HCT116 (cell line): Measurements from ENCODE around the gene BMF. TPM values are rescaled to one million over a fixed set of nuclear protein-coding genes. Genes with fewer than 3 reads are reported as not detected.

Experiments used
- ATAC-seq: fragments of 200-7000 bp; cut with Tn5 transposase; 2 replicates; pipeline ENCODE4 v1.9.1; 2020; ENCODE audit warnings: mild to moderate bottlenecking, moderate library complexity
- BruUV-seq: library from RNA; stranded (reverse); fragments of 400-500 nt; replicated peaks from 2 replicates; lab custom pipeline; 2021; lab: Mats Ljungman, UMichigan
- CTCF ChIA-PET: fragments of 300-600 bp; sonication (Branson Sonifier 250); formaldehyde crosslinking; loops from one replicate; lab custom pipeline; 2021; ENCODE audit warnings: antibody characterized with exemption; lab: Charles Lee
- POLR2A ChIA-PET: fragments of 300-600, 350-600 bp; sonication (Branson Sonifier 250); formaldehyde crosslinking; loops from one replicate; lab custom pipeline; 2021; ENCODE audit warnings: antibody characterized with exemption; lab: Charles Lee
- RAD21 ChIA-PET, 2 experiments: fragments of 300-600 bp; sonication (Branson Sonifier 250); formaldehyde crosslinking; loops; one replicate each; lab custom pipeline; 2023; ENCODE audit warnings: low total read pairs in 2 of 2; ENCODE audit not compliant: uncharacterized antibody in 2 of 2, unreplicated experiment in 2 of 2, low non-redundant PET in 1 of 2; lab: Charles Lee
- DNase-seq: peaks from one replicate; pipeline ENCODE4 v3.0.0-alpha.2; 2010; ENCODE audit warnings: low read depth, low spot score
- H2AFZ ChIP-seq: fragments of 200-600 bp; shearing (Covaris generic), sonication (generic); 2 replicates; pipeline ENCODE4 v1.6.1; 2017; ENCODE audit warnings: low read depth, mixed run types, mixed read lengths, antibody characterized with exemption, low read length; ENCODE audit not compliant: poor library complexity, severe bottlenecking
- H3K27ac ChIP-seq: 2 replicates; pipeline ENCODE4 v1.5.1; 2012; ENCODE audit warnings: low read depth, low read length
- H3K27me3 ChIP-seq: fragments of 200-600 bp; sonication (generic); 2 replicates; pipeline ENCODE4 v1.6.1; 2016; ENCODE audit warnings: mixed run types, low read length, mixed read lengths; ENCODE audit not compliant: insufficient read depth
- H3K36me3 ChIP-seq, 2 experiments: fragments of 200-500 bp in 1 of 2; fragments of 200-600 bp in 1 of 2; sonication (Bioruptor generic) in 1 of 2; sonication (generic) in 1 of 2; 2 replicates each; pipeline versions ENCODE4 v1.5.1 to v1.6.1; 2014 to 2016; ENCODE audit warnings: low read length in 2 of 2, inconsistent platforms in 1 of 2, mixed read lengths in 1 of 2, mixed run types in 1 of 2; ENCODE audit not compliant: insufficient read depth in 2 of 2, control insufficient read depth in 1 of 2
- H3K4me1 ChIP-seq, 2 experiments: fragments of 200-600 bp in 1 of 2; sonication (generic) in 1 of 2; 2 replicates each; pipeline versions ENCODE4 v1.5.1 to v1.6.1; 2012 to 2017; ENCODE audit warnings: low read length in 2 of 2, inconsistent platforms in 1 of 2, mild to moderate bottlenecking in 1 of 2, mixed read lengths in 1 of 2, mixed run types in 1 of 2, moderate library complexity in 1 of 2; ENCODE audit not compliant: insufficient read depth in 2 of 2, control insufficient read depth in 1 of 2
- H3K4me2 ChIP-seq: fragments of 200-600 bp; sonication (generic); 2 replicates; pipeline ENCODE4 v1.6.1; 2017; ENCODE audit warnings: mixed run types, low read length, mixed read lengths
- H3K4me3 ChIP-seq, 2 experiments: fragments of 200-600 bp in 1 of 2; sonication (generic) in 1 of 2; replicated peaks in 1 of 2; 2 replicates each; pipeline ENCODE4 v1.5.1; 2011 to 2016; ENCODE audit warnings: low read length in 2 of 2, control low read depth in 1 of 2, low read depth in 1 of 2, mild to moderate bottlenecking in 1 of 2, mixed read lengths in 1 of 2, mixed run types in 1 of 2
- H3K79me2 ChIP-seq: fragments of 200-600 bp; sonication (generic); 2 replicates; pipeline ENCODE4 v1.6.1; 2017; ENCODE audit warnings: mild to moderate bottlenecking, mixed run types, low read length, moderate library complexity, mixed read lengths; ENCODE audit not compliant: insufficient read depth
- H3K9ac ChIP-seq: fragments of 200-600 bp; sonication (generic); 2 replicates; pipeline ENCODE4 v1.6.1; 2016; ENCODE audit warnings: low read length, mixed read lengths
- H3K9me2 ChIP-seq: fragments of 200-600 bp; sonication (generic), shearing (Covaris generic); 2 replicates; pipeline ENCODE4 v1.6.1; 2017; ENCODE audit warnings: mixed run types, mild to moderate bottlenecking, moderate library complexity; ENCODE audit not compliant: insufficient read depth
- H3K9me3 ChIP-seq, 2 experiments: fragments of 200-500 bp in 1 of 2; fragments of 200-600 bp in 1 of 2; sonication (Bioruptor generic) in 1 of 2; sonication (generic) in 1 of 2; 2 replicates each; pipeline ENCODE4 v1.6.1; 2014 to 2017; ENCODE audit warnings: low read length in 2 of 2, mixed read lengths in 2 of 2, inconsistent platforms in 1 of 2, low read depth in 1 of 2, mild to moderate bottlenecking in 1 of 2, mixed run types in 1 of 2, moderate library complexity in 1 of 2; ENCODE audit not compliant: control insufficient read depth in 1 of 2, insufficient read depth in 1 of 2
- H4K20me1 ChIP-seq: fragments of 200-600 bp; sonication (generic), shearing (Covaris generic); 2 replicates; pipeline ENCODE4 v1.6.1; 2017; ENCODE audit warnings: mixed run types, mild to moderate bottlenecking, moderate library complexity; ENCODE audit not compliant: insufficient read depth
- EZH2 ChIP-seq: fragments of 200-600 bp; sonication (generic); IDR thresholded peaks from 2 replicates; pipeline ENCODE4 v1.6.1; 2017; ENCODE audit warnings: antibody characterized with exemption, mixed run types
- FOSL1 ChIP-seq: IDR thresholded peaks from 2 replicates; pipeline ENCODE4 v1.6.1; 2012; ENCODE audit warnings: low read depth
- POLR2A ChIP-seq: IDR thresholded peaks from 2 replicates; pipeline ENCODE4 v1.7.0; 2011; ENCODE audit warnings: borderline replicate concordance; ENCODE audit not compliant: insufficient read depth, insufficient read length; ENCODE audit errors: extremely low read depth
- SRF ChIP-seq: IDR thresholded peaks from 2 replicates; pipeline ENCODE4 v1.6.1; 2012; ENCODE audit warnings: low read depth
- ZFX ChIP-seq: fragments of 450-650 bp; IDR thresholded peaks from 2 replicates; pipeline ENCODE4 v1.6.1; 2017
- ZNF274 ChIP-seq: fragments of 200-500 bp; sonication (Bioruptor generic); IDR thresholded peaks from 2 replicates; pipeline ENCODE4 v1.6.1; 2014; ENCODE audit warnings: mild to moderate bottlenecking, low read depth, low read length, inconsistent platforms
- intact Hi-C: fragments of 100-400 bp; cut with micrococcal nuclease; formaldehyde crosslinking; loops from 2 replicates; pipeline ENCODE4 v1.10.0; 2022
- total RNA-seq: library from RNA; stranded (reverse); gene quantifications from one replicate; pipeline ENCODE4 v1.2.1, GENCODE V29; 2021; ENCODE audit not compliant: unreplicated experiment

BMF gene
- total RNA-seq, 1 experiment from 2014 or later, result 1.0 TPM

GRCh38 chr15:40098489-40099261 is 10.0 kb downstream of the BMF start (continued):
- TF ChIP-seq ZFX, result no peak
- TF ChIP-seq POLR2A, result no peak
- TF ChIP-seq FOSL1, result peak; percentile 65
- no peak for TF ChIP-seq EZH2
- TF ChIP-seq ZNF274, result no peak
- TF ChIP-seq, all 23 proteins: peak for 6

GRCh38 chr15:40097968-40098476 is 10.7 kb downstream of the BMF start:
- no peaks in the 10 kb centered on the region for H4K20me1 ChIP-seq
- H3K36me3 ChIP-seq, result no peaks in the 10 kb centered on the region
- CTCF ChIA-PET, result interaction anchor here (4.4 kb wide), 1 partner anchor 10 kb away, joined by 25 read pairs; the partner anchor contains the start of gene BMF
- 0 out of 2 replicates have a peak, but pooled peaks have one; percentile 2 for ATAC-seq
- H3K4me3 ChIP-seq, result peak overlapping the region in 1 of 2 experiments; percentile 48; a peak in 2 of 4 replicates
- no peak overlapping the region; the same call in 1 of the 2 replicates for H3K27ac ChIP-seq
- H2AFZ ChIP-seq, result peak overlapping the region; percentile 24
- no peaks in the 10 kb centered on the region for H3K27me3 ChIP-seq
- H3K79me2 ChIP-seq, result no peaks in the 10 kb centered on the region
- TF ChIP-seq POLR2A, result no peak
- no peak for TF ChIP-seq ZNF274
- no peak for TF ChIP-seq SRF
- TF ChIP-seq, all 23 proteins: peak for 0
- Histone ChIP-seq H3K9ac (peak overlapping the region; percentile 35; the same call in 1 of the 2 replicates), H3K9me2 (no peaks in the 10 kb centered on the region), H3K4me2 (peak overlapping the region; percentile 69), H3K4me1 (peaks cover 44 to 57% of the 10 kb centered on the region in 2 experiments), H3K9me3 (no peaks in the 10 kb centered on the region)
- ChIA-PET POLR2A (interaction anchor here (1.4 kb wide), 1 partner anchor 17 kb away, joined by 3 read pairs; no protein-coding TSS in a partner anchor), RAD21 (no interaction called here)
- intact Hi-C loops, result no loop called here
- no TSS peak for BruUV-seq
- DNase-seq, result no peak
